Astrocyte (in vitro differentiated cells and primary cell): ENCODE measurements around the gene ANKFY1.

Source experiments
- CTCF ChIP-seq: IDR thresholded peaks from 2 replicates; pipeline ENCODE4 v1.5.1; 2011; ENCODE audit warnings: low read depth, mild to moderate bottlenecking, inconsistent platforms, low read length, moderate library complexity; ENCODE audit not compliant: insufficient read depth
- EZH2 ChIP-seq: IDR thresholded peaks from 2 replicates; pipeline ENCODE4 v1.6.1; 2012; ENCODE audit warnings: mild to moderate bottlenecking, low read length, inconsistent platforms; ENCODE audit not compliant: insufficient read depth

GRCh38 chr17:4269915-4270314 is 6.1 kb upstream of the ANKFY1 start:
- no peak for TF ChIP-seq EZH2
- TF ChIP-seq CTCF = no peak
